A549 (cell line): ENCODE measurements around the gene CAMK4. TPM values are rescaled to one million over a fixed set of nuclear protein-coding genes. Genes with fewer than 3 reads are reported as not detected.

Source experiments
- ATAC-seq, 2 experiments: fragments of 200-7000 bp in 1 of 2; fragments of >200 bp in 1 of 2; cut with Nextera tagmentation in 1 of 2; cut with Tn5 transposase in 1 of 2; 3 replicates each; pipeline versions ENCODE4 v1.8.0 to v1.9.1; 2018 to 2020; ENCODE audit warnings: mild to moderate bottlenecking in 1 of 2, moderate library complexity in 1 of 2
- CTCF ChIA-PET: fragments of 300-600 bp; sonication (Branson Sonifier 250); formaldehyde crosslinking; extraction: SDS; loops from one replicate; lab custom pipeline; 2021; ENCODE audit warnings: antibody characterized with exemption, inconsistent platforms; lab: Yijun Ruan, JAX
- POLR2A ChIA-PET: fragments of 350-600 bp; formaldehyde crosslinking; extraction: SDS; loops from one replicate; lab custom pipeline; 2021; ENCODE audit warnings: antibody characterized with exemption, inconsistent platforms; lab: Yijun Ruan, JAX
- DNase-seq, 2 experiments: peaks; one replicate each; pipeline versions ENCODE4 v3.0.0 to v3.0.0-alpha.2; 2011 to 2016; ENCODE audit warnings: low read depth in 1 of 2, low spot score in 1 of 2
- FAIRE-seq: peaks from 2 replicates; lab custom pipeline; 2011; peaks lifted over from hg19 to GRCh38; lab: Jason Lieb, UNC
- H3K27ac ChIP-seq, 2 experiments: fragments of >200 bp; sonication (Bioruptor Twin); formaldehyde crosslinking; 3 replicates each; pipeline ENCODE4 v1.5.1; 2016 to 2017
- H3K4me1 ChIP-seq: fragments of >200 bp; sonication (Bioruptor Twin); formaldehyde crosslinking; 3 replicates; pipeline ENCODE4 v1.6.1; 2016
- H3K4me2 ChIP-seq: fragments of >200 bp; sonication (Bioruptor Twin); formaldehyde crosslinking; 3 replicates; pipeline ENCODE4 v1.6.1; 2016
- H3K4me3 ChIP-seq: fragments of >200 bp; sonication (Bioruptor Twin); formaldehyde crosslinking; 3 replicates; pipeline ENCODE4 v1.5.1; 2016
- H3K9me3 ChIP-seq: fragments of >200 bp; sonication (Bioruptor Twin); formaldehyde crosslinking; 3 replicates; pipeline ENCODE4 v1.6.1; 2016
- CBX8 ChIP-seq: fragments of 200-600 bp; sonication (generic); IDR thresholded peaks from 2 replicates; pipeline ENCODE4 v1.6.1; 2016
- HDAC2 ChIP-seq: fragments of 200-600 bp; sonication (generic); IDR thresholded peaks from 2 replicates; pipeline ENCODE4 v1.6.1; 2016
- HES2 ChIP-seq: fragments of >200 bp; sonication (Bioruptor Twin); formaldehyde crosslinking; IDR thresholded peaks from 2 replicates; pipeline ENCODE4 v1.6.1; 2016
- HOXB13 ChIP-seq: fragments of 250-450 bp; sonication (Bioruptor Pico); IDR thresholded peaks from 2 replicates; pipeline ENCODE4 v1.5.0; 2020; ENCODE audit warnings: low read depth, mild to moderate bottlenecking, moderate library complexity
- HOXB5 ChIP-seq: fragments of 250-450 bp; sonication (Bioruptor Pico); IDR thresholded peaks from 2 replicates; pipeline ENCODE4 v1.5.0; 2020; ENCODE audit warnings: mild to moderate bottlenecking, moderate library complexity
- JUNB ChIP-seq: fragments of >200 bp; sonication (Bioruptor Twin); formaldehyde crosslinking; IDR thresholded peaks from 2 replicates; pipeline ENCODE4 v1.6.1; 2016
- MAFK ChIP-seq: fragments of 450-650 bp; IDR thresholded peaks from 2 replicates; pipeline ENCODE4 v1.6.1; 2014; ENCODE audit not compliant: partially characterized antibody
- MAX ChIP-seq: IDR thresholded peaks from 2 replicates; pipeline ENCODE4 v1.6.1; 2012
- MAZ ChIP-seq: fragments of 150-350 bp; IDR thresholded peaks from 2 replicates; pipeline ENCODE4 v1.6.1; 2014; ENCODE audit warnings: antibody characterized with exemption, low read depth, low read length, borderline replicate concordance
- MYC ChIP-seq: IDR thresholded peaks from 2 replicates; pipeline ENCODE4 v1.6.1; 2012; ENCODE audit warnings: mild to moderate bottlenecking, inconsistent platforms, low read length, improper control_type of control experiment, borderline replicate concordance
- NPAS2 ChIP-seq: fragments of 250-450 bp; sonication (Bioruptor Pico); IDR thresholded peaks from 2 replicates; pipeline ENCODE4 v1.8.0; 2022; ENCODE audit warnings: mild to moderate bottlenecking, moderate library complexity, borderline replicate concordance
- NR3C1 ChIP-seq: fragments of >200 bp; sonication (Bioruptor Twin); formaldehyde crosslinking; IDR thresholded peaks from 3 replicates; pipeline ENCODE4 v1.6.1; 2017
- PBX3 ChIP-seq: IDR thresholded peaks from 2 replicates; pipeline ENCODE4 v1.6.1; 2012
- POLR2AphosphoS2 ChIP-seq: conservative IDR thresholded peaks from 2 replicates; pipeline ENCODE4 v1.6.1; 2012; ENCODE audit warnings: low read length, improper control_type of control experiment, inconsistent platforms
- RCOR1 ChIP-seq: fragments of 150-350 bp; IDR thresholded peaks from 2 replicates; pipeline ENCODE4 v1.6.1; 2014; ENCODE audit warnings: antibody characterized with exemption, low read length, low read depth
- RNF2 ChIP-seq: fragments of 200-600 bp; sonication (generic); IDR thresholded peaks from 2 replicates; pipeline ENCODE4 v1.6.1; 2016; ENCODE audit warnings: low read depth, mild to moderate bottlenecking, antibody characterized with exemption, moderate library complexity, borderline replicate concordance
- SMC3 ChIP-seq: fragments of >200 bp; sonication (Bioruptor Twin); formaldehyde crosslinking; IDR thresholded peaks from 3 replicates; pipeline ENCODE4 v1.6.1; 2018; ENCODE audit warnings: inconsistent platforms
- SREBF2 ChIP-seq: fragments of 450-650 bp; IDR thresholded peaks from 2 replicates; pipeline ENCODE4 v1.6.1; 2014; ENCODE audit warnings: mild to moderate bottlenecking, moderate library complexity
- TFCP2L1 ChIP-seq: fragments of 250-450 bp; sonication (Bioruptor Pico); IDR thresholded peaks from 2 replicates; pipeline ENCODE4 v1.5.0; 2021; ENCODE audit warnings: mild to moderate bottlenecking
- TP53 ChIP-seq: fragments of 250-450 bp; sonication (Bioruptor Pico); IDR thresholded peaks from 2 replicates; pipeline ENCODE4 v1.5.0; 2021; ENCODE audit warnings: mild to moderate bottlenecking, moderate library complexity
- USF2 ChIP-seq: fragments of 450-650 bp; IDR thresholded peaks from 2 replicates; pipeline ENCODE4 v1.6.1; 2014; ENCODE audit warnings: antibody characterized with exemption
- ZC3H11A ChIP-seq: fragments of 450-650 bp; IDR thresholded peaks from 2 replicates; pipeline ENCODE4 v1.6.1; 2014; ENCODE audit warnings: antibody characterized with exemption, mild to moderate bottlenecking
- ZFP36 ChIP-seq: fragments of 450-650 bp; IDR thresholded peaks from 2 replicates; pipeline ENCODE4 v1.6.1; 2014; ENCODE audit warnings: borderline replicate concordance; ENCODE audit not compliant: partially characterized antibody
- WGBS: methylation state at CpG from one replicate; pipeline ENCODE4 v1.1.6; 2017; ENCODE audit errors: missing lambda C conversion rate; 5-methylcytosine and 5-hydroxymethylcytosine counted together
- polyA plus RNA-seq, 4 experiments: library from polyadenylated mRNA; depleted of rRNA in 3 of 4; stranded (reverse); fragments of >200 nt; fragmentation: RNase III in 1 of 4; extraction: RNeasy Plus Mini Kit Qiagen cat#74134 plus additional on column Dnase treatment in 1 of 4; gene quantifications; 2 replicates in 3 of 4; 3 replicates in 1 of 4; pipeline ENCODE4 v1.2.3, GENCODE V29; 2011 to 2017
- TF ChIP-seq, protein P1 (sequence below): fragments of 200-600 bp; sonication (generic); IDR thresholded peaks from 2 replicates; pipeline ENCODE4 v1.6.1; 2016; ENCODE audit warnings: antibody characterized with exemption, mild to moderate bottlenecking, moderate library complexity
- TF ChIP-seq, protein P2 (sequence below): IDR thresholded peaks from 2 replicates; pipeline ENCODE4 v1.6.1; 2012; ENCODE audit warnings: low read depth, borderline replicate concordance
- TF ChIP-seq, protein P3 (sequence below): fragments of 250-450 bp; sonication (Bioruptor Pico); IDR thresholded peaks from 2 replicates; pipeline ENCODE4 v1.5.0; 2021; ENCODE audit warnings: mild to moderate bottlenecking, moderate library complexity, borderline replicate concordance

The CAMK4 gene
- polyA plus RNA-seq, 2 of the 4 experiments (the other 2 are of a cell fraction), result not detected

DNA sequence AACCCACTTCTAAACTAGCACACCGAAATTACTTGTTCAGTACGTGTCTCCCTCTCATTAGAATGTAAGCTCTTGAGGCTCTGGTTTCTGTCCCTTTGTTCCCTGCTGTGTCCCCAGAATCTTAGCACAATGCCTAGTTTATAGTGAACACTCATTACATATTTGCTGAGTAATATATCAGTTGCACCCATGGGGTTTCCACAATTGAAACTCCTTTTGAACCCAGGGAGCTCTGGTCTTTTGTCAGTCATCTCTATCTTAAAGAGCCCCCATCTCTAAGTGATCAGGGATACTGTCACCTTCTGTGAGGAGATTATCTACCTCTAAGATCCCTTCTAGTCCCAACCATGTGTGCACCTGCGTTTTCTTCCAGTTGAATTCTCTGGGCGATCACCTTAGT is 12.8 kb downstream of the CAMK4 start (continued):
- TF ChIP-seq POLR2AphosphoS2, result no peak

GRCh38 chr5:111237470-111237869 is 13.3 kb downstream of the CAMK4 start:
- no peak overlapping the region for H3K4me2 ChIP-seq
- ChIA-PET POLR2A (no interaction called here), CTCF (no interaction called here)
- TF ChIP-seq NR3C1 (no peak), HOXB13 (CRISPR knock-in tag) (no peak), MAX (no peak), JUNB (no peak), MYC (no peak), SREBF2 (no peak), SMC3 (no peak), TFCP2L1 (CRISPR knock-in tag) (no peak), USF2 (no peak)
- TF ChIP-seq, protein P1, sequence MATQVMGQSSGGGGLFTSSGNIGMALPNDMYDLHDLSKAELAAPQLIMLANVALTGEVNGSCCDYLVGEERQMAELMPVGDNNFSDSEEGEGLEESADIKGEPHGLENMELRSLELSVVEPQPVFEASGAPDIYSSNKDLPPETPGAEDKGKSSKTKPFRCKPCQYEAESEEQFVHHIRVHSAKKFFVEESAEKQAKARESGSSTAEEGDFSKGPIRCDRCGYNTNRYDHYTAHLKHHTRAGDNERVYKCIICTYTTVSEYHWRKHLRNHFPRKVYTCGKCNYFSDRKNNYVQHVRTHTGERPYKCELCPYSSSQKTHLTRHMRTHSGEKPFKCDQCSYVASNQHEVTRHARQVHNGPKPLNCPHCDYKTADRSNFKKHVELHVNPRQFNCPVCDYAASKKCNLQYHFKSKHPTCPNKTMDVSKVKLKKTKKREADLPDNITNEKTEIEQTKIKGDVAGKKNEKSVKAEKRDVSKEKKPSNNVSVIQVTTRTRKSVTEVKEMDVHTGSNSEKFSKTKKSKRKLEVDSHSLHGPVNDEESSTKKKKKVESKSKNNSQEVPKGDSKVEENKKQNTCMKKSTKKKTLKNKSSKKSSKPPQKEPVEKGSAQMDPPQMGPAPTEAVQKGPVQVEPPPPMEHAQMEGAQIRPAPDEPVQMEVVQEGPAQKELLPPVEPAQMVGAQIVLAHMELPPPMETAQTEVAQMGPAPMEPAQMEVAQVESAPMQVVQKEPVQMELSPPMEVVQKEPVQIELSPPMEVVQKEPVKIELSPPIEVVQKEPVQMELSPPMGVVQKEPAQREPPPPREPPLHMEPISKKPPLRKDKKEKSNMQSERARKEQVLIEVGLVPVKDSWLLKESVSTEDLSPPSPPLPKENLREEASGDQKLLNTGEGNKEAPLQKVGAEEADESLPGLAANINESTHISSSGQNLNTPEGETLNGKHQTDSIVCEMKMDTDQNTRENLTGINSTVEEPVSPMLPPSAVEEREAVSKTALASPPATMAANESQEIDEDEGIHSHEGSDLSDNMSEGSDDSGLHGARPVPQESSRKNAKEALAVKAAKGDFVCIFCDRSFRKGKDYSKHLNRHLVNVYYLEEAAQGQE, result no peak
- no peak for FAIRE-seq
- H3K4me1 ChIP-seq, result no peaks in the 10 kb centered on the region
- H3K4me3 ChIP-seq, result no peak overlapping the region
- no peaks in the 10 kb centered on the region for H3K9me3 ChIP-seq
- no peak overlapping the region for H3K27ac ChIP-seq
- no peak for DNase-seq
- no peak for ATAC-seq

DNA sequence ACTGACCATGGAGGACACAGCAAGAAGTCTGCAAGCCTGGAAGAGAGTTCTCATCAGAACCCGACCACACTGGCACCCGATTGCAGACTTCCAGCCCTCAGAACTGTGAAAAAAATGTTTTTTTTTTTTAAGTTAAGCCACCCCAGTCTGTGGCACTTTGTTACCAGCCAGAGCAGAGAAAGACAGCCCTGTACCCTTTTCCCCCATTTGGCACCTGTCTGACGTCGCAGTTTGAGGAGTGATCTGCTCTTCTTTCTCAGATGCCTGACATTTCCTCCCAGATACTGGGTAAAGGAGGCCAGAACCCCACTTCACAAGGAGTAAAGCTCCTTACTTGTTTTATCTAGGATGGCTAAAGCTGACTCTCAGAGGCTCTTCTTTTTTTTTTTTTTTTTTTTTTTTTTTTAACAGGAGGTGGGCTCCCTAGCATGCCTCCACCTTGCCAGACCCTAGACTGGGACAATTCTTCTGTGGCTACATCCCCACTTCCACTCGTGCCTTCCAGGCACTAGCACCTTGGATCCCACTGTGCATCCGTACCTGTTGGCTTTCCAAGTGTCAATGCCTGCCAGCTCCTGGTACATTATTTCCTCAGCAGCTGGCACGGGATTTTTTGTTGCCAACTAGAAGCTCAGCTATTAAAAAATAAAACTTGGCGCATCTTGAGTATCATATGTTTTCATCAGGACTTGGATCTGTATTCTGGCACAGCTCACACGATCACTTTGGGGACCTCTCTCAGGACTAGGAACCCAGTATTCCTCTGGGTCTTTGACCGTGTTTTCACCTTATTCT is 14.4 kb downstream of the CAMK4 start:
- FAIRE-seq, result no peak

More for the DNA sequence above, 14.4 kb downstream of the CAMK4 start:
- ChIA-PET POLR2A (no interaction called here), CTCF (no interaction called here)
- Histone ChIP-seq H3K4me2 (no peak overlapping the region), H3K27ac (no peak overlapping the region), H3K9me3 (no peaks in the 10 kb centered on the region), H3K4me3 (no peak overlapping the region), H3K4me1 (no peaks in the 10 kb centered on the region)
- TF ChIP-seq USF2 (no peak), HDAC2 (no peak), ZFP36 (no peak), RNF2 (no peak), MAFK (no peak), NR3C1 (no peak), MYC (no peak), TP53 (CRISPR knock-in tag) (no peak), TFCP2L1 (CRISPR knock-in tag) (no peak), NPAS2 (CRISPR knock-in tag) (no peak), ZC3H11A (no peak), MAZ (no peak), PBX3 (no peak), HOXB5 (CRISPR knock-in tag) (no peak), RCOR1 (no peak), HES2 (no peak), CBX8 (no peak)
- TF ChIP-seq, protein P2, sequence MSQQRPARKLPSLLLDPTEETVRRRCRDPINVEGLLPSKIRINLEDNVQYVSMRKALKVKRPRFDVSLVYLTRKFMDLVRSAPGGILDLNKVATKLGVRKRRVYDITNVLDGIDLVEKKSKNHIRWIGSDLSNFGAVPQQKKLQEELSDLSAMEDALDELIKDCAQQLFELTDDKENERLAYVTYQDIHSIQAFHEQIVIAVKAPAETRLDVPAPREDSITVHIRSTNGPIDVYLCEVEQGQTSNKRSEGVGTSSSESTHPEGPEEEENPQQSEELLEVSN, result no peak
- TF ChIP-seq, protein P3, sequence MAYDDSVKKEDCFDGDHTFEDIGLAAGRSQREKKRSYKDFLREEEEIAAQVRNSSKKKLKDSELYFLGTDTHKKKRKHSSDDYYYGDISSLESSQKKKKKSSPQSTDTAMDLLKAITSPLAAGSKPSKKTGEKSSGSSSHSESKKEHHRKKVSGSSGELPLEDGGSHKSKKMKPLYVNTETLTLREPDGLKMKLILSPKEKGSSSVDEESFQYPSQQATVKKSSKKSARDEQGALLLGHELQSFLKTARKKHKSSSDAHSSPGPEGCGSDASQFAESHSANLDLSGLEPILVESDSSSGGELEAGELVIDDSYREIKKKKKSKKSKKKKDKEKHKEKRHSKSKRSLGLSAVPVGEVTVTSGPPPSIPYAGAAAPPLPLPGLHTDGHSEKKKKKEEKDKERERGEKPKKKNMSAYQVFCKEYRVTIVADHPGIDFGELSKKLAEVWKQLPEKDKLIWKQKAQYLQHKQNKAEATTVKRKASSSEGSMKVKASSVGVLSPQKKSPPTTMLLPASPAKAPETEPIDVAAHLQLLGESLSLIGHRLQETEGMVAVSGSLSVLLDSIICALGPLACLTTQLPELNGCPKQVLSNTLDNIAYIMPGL, result no peak
- ATAC-seq (no peak), DNase-seq (no peak)
- 16% methylated on average over 10 of the region's 10 CpGs for WGBS
